Calu3 (cell line): ENCODE results near the gene EPB41L2. TPM values are rescaled to one million over a fixed set of nuclear protein-coding genes. Genes with fewer than 3 reads are reported as not detected.

Experiments
- BruUV-seq: library from RNA; stranded (reverse); fragments of 400-500 nt; replicated peaks from 2 replicates; lab custom pipeline; 2021; lab: Mats Ljungman, UMichigan
- CTCF ChIA-PET: fragments of 300-600 bp; sonication (Branson Sonifier 250); formaldehyde crosslinking; loops from one replicate; lab custom pipeline; 2022; ENCODE audit warnings: antibody characterized with exemption; lab: Charles Lee
- DNase-seq: peaks from one replicate; pipeline ENCODE4 v3.0.0; 2022
- H3K27ac Mint-ChIP-seq: one replicate; pipeline ENCODE4 v1.8.0; 2022; ENCODE audit warnings: mixed read lengths; ENCODE audit not compliant: unreplicated experiment
- H3K27me3 Mint-ChIP-seq: one replicate; pipeline ENCODE4 v1.8.0; 2022; ENCODE audit warnings: mixed read lengths; ENCODE audit not compliant: unreplicated experiment
- H3K36me3 Mint-ChIP-seq: one replicate; pipeline ENCODE4 v1.8.0; 2022; ENCODE audit warnings: mild to moderate bottlenecking, moderate library complexity, mixed read lengths; ENCODE audit not compliant: insufficient read depth, unreplicated experiment
- H3K4me1 Mint-ChIP-seq: one replicate; pipeline ENCODE4 v1.8.0; 2022; ENCODE audit warnings: mild to moderate bottlenecking, low read depth, mixed read lengths; ENCODE audit not compliant: unreplicated experiment
- H3K4me3 Mint-ChIP-seq: one replicate; pipeline ENCODE4 v1.8.0; 2022; ENCODE audit warnings: mild to moderate bottlenecking, low read depth, moderate library complexity, mixed read lengths; ENCODE audit not compliant: unreplicated experiment
- H3K9me3 Mint-ChIP-seq: one replicate; pipeline ENCODE4 v1.8.0; 2022; ENCODE audit warnings: low read depth, mixed read lengths; ENCODE audit not compliant: unreplicated experiment
- intact Hi-C: fragments of 100-400 bp; cut with micrococcal nuclease; formaldehyde crosslinking; loops from one replicate; pipeline ENCODE4 v1.10.0; 2022; ENCODE audit not compliant: unreplicated experiment
- total RNA-seq: library from RNA; stranded (reverse); gene quantifications from 2 replicates; pipeline ENCODE4 v1.2.3, GENCODE V29; 2022
- TF ChIP-seq, protein P1 (sequence below): fragments of 200-600 bp; IDR thresholded peaks from one replicate; pipeline ENCODE4 v1.8.0; 2022; ENCODE audit warnings: antibody characterized with exemption; ENCODE audit not compliant: unreplicated experiment

EPB41L2 gene
- total RNA-seq, 1 experiment from 2014 or later, result 332 TPM

DNA sequence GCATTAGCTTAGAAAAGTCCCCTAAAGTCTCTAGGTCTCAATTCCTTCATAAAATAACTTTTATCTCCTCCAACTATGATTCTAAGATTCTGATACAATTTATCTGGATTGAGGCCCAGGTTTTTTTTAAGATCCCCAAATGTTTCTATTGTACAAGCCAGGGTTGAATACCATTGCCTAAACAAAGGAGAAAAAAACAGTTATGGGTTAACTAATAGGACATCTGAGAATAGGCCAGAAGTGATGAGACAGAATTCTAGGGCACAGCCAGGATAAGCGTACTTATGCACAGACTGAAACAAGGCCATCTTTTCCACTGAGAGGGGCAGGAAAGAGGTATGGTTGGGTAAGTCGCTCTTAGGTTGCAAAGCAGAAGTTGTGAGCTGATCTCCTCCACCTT is 26.4 kb downstream of the EPB41L2 start:
- no TSS peak for BruUV-seq
- intact Hi-C loops, result no loop called here
- Mint-ChIP-seq H3K27ac (no peak overlapping the region), H3K4me1 (peaks cover 46% of the 10 kb centered on the region), H3K27me3 (no peaks in the 10 kb centered on the region), H3K4me3 (no peak overlapping the region), H3K9me3 (no peaks in the 10 kb centered on the region), H3K36me3 (peaks cover 5% of the 10 kb centered on the region)
- CTCF ChIA-PET, result no interaction called here
- TF ChIP-seq, protein P1, sequence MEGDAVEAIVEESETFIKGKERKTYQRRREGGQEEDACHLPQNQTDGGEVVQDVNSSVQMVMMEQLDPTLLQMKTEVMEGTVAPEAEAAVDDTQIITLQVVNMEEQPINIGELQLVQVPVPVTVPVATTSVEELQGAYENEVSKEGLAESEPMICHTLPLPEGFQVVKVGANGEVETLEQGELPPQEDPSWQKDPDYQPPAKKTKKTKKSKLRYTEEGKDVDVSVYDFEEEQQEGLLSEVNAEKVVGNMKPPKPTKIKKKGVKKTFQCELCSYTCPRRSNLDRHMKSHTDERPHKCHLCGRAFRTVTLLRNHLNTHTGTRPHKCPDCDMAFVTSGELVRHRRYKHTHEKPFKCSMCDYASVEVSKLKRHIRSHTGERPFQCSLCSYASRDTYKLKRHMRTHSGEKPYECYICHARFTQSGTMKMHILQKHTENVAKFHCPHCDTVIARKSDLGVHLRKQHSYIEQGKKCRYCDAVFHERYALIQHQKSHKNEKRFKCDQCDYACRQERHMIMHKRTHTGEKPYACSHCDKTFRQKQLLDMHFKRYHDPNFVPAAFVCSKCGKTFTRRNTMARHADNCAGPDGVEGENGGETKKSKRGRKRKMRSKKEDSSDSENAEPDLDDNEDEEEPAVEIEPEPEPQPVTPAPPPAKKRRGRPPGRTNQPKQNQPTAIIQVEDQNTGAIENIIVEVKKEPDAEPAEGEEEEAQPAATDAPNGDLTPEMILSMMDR, result no peak
- no peak for DNase-seq

DNA sequence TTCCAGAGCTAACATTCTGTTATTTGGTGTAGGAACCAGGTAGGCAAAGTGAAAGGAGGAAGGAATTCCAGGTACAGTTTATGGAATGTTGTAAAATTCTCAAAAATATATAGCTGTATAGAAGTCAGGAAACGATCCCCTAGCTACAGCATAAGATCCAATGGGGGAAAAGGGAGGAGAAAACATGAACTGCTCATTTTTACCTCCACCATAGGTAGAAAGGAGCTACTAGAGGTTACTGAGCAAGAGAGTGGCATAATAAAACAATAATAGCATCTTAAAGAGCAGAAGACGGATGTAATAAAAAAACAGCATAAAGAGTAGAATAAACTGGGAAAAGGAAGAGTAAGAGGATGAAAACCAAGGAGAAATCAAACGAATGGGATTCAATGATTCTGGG is 26.9 kb downstream of the EPB41L2 start:
- DNase-seq, result no peak
- Mint-ChIP-seq H3K4me3 (no peak overlapping the region), H3K27me3 (no peaks in the 10 kb centered on the region), H3K36me3 (peaks cover 5% of the 10 kb centered on the region), H3K4me1 (peaks cover 41% of the 10 kb centered on the region), H3K9me3 (no peaks in the 10 kb centered on the region), H3K27ac (no peak overlapping the region)
- intact Hi-C loops, result no loop called here
- CTCF ChIA-PET, result no interaction called here
- TF ChIP-seq, protein P1, result no peak
- BruUV-seq, result no TSS peak

DNA sequence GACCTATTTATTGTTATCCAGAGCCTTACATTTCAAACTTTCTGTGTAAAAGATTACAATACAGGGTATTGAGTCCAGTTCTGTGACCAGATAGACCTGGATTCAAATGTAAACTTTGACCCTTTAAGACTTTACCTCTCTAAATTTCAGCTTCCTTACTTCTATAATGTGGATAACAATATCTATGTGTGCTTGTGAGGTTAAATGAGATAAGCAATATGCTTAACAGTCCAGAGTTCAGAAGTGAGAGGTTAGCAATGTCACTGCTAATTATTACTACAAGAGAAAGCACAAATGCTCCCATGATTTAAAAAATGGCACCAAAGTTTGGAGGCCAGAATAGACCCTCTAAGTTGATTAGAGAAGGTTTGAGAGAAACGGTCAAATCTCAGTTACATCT is 27.5 kb downstream of the EPB41L2 start:
- no peak for DNase-seq
- H3K4me3 Mint-ChIP-seq, result peak overlapping the region; percentile 0
- CTCF ChIA-PET, result interaction anchor here (1.4 kb wide), 1 partner anchor 11 kb away, joined by 3 read pairs; no protein-coding TSS in a partner anchor
- intact Hi-C loops, result no loop called here
- no peak overlapping the region for H3K27ac Mint-ChIP-seq
- TF ChIP-seq, protein P1, result no peak
- H3K9me3 Mint-ChIP-seq, result no peaks in the 10 kb centered on the region
- H3K27me3 Mint-ChIP-seq, result no peaks in the 10 kb centered on the region
- no TSS peak for BruUV-seq
- peaks cover 5% of the 10 kb centered on the region for H3K36me3 Mint-ChIP-seq
- H3K4me1 Mint-ChIP-seq, result peaks cover 41% of the 10 kb centered on the region

DNA sequence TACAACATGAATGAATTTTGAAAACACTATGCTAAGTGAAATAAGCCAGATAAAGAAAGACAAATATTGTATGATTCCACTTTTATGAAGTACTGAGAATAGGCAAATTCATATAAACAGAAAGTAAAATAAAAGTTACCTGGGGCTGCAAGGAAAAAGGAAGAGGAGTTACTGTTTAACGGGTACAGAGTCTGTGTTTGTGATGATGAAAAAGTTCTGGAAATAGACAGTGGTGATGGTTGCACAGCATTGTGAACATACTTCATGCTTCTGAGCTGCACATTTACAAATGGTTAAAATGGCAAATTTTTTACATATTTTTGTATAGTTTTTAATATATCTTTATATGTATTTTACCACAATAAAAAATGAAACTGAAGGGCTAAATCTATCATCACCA is 29.4 kb downstream of the EPB41L2 start:
- TF ChIP-seq, protein P1, result no peak
- H3K36me3 Mint-ChIP-seq, result peaks cover 5% of the 10 kb centered on the region
- no peak overlapping the region for H3K27ac Mint-ChIP-seq
- H3K4me1 Mint-ChIP-seq, result peaks cover 59% of the 10 kb centered on the region
- BruUV-seq, result no TSS peak
- no peak for DNase-seq
- CTCF ChIA-PET, result no interaction called here
- intact Hi-C loops, result no loop called here
- H3K27me3 Mint-ChIP-seq, result no peaks in the 10 kb centered on the region
- no peaks in the 10 kb centered on the region for H3K9me3 Mint-ChIP-seq
- no peak overlapping the region for H3K4me3 Mint-ChIP-seq
